Endothelial cell (in vitro differentiated cells): ENCODE results near the gene COTL1. TPM values are rescaled to one million over a fixed set of nuclear protein-coding genes. Genes with fewer than 3 reads are reported as not detected.

Experiments
- DNase-seq: peaks from one replicate; pipeline ENCODE4 v3.0.0; 2021; ENCODE audit warnings: low spot score
- H3K27ac Mint-ChIP-seq: one replicate; pipeline ENCODE4 v1.8.0; 2021; ENCODE audit warnings: mixed read lengths, inconsistent platforms; ENCODE audit not compliant: unreplicated experiment
- H3K27me3 Mint-ChIP-seq: one replicate; pipeline ENCODE4 v1.8.0; 2021; ENCODE audit warnings: mild to moderate bottlenecking, moderate library complexity, mixed read lengths, inconsistent platforms; ENCODE audit not compliant: unreplicated experiment
- H3K36me3 Mint-ChIP-seq: one replicate; pipeline ENCODE4 v1.8.0; 2021; ENCODE audit warnings: mild to moderate bottlenecking, low read depth, mixed read lengths, inconsistent platforms; ENCODE audit not compliant: unreplicated experiment
- H3K4me1 Mint-ChIP-seq: one replicate; pipeline ENCODE4 v1.8.0; 2021; ENCODE audit warnings: mild to moderate bottlenecking, mixed read lengths, inconsistent platforms; ENCODE audit not compliant: unreplicated experiment
- H3K4me3 Mint-ChIP-seq: one replicate; pipeline ENCODE4 v1.8.0; 2021; ENCODE audit warnings: mild to moderate bottlenecking, mixed read lengths, inconsistent platforms; ENCODE audit not compliant: unreplicated experiment
- H3K9me3 Mint-ChIP-seq: one replicate; pipeline ENCODE4 v1.8.0; 2021; ENCODE audit warnings: mixed read lengths, inconsistent platforms; ENCODE audit not compliant: unreplicated experiment
- total RNA-seq: library from RNA; stranded (reverse); fragmentation: NEBNext Ultra II Directional; extraction: Animal tissue kit (Norgen Biotek cat#: 25700); gene quantifications from one replicate; pipeline ENCODE4 v1.2.1, GENCODE V29; 2021; ENCODE audit not compliant: unreplicated experiment
- TF ChIP-seq, protein P1 (sequence below): fragments of 200-600 bp; sonication (generic); IDR thresholded peaks from one replicate; pipeline ENCODE4 v1.5.0; 2021; ENCODE audit warnings: antibody characterized with exemption; ENCODE audit not compliant: unreplicated experiment

The COTL1 gene
- total RNA-seq, 1 donor from 2014 or later: 87.3 TPM

GRCh38 chr16:84581158-84581557 is 36.7 kb downstream of the COTL1 start:
- peaks cover 11% of the 10 kb centered on the region for H3K4me1 Mint-ChIP-seq
- H3K9me3 Mint-ChIP-seq: no peaks in the 10 kb centered on the region
- no peak overlapping the region for H3K4me3 Mint-ChIP-seq
- no peak for DNase-seq
- TF ChIP-seq, protein P1, sequence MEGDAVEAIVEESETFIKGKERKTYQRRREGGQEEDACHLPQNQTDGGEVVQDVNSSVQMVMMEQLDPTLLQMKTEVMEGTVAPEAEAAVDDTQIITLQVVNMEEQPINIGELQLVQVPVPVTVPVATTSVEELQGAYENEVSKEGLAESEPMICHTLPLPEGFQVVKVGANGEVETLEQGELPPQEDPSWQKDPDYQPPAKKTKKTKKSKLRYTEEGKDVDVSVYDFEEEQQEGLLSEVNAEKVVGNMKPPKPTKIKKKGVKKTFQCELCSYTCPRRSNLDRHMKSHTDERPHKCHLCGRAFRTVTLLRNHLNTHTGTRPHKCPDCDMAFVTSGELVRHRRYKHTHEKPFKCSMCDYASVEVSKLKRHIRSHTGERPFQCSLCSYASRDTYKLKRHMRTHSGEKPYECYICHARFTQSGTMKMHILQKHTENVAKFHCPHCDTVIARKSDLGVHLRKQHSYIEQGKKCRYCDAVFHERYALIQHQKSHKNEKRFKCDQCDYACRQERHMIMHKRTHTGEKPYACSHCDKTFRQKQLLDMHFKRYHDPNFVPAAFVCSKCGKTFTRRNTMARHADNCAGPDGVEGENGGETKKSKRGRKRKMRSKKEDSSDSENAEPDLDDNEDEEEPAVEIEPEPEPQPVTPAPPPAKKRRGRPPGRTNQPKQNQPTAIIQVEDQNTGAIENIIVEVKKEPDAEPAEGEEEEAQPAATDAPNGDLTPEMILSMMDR: no peak
- H3K27ac Mint-ChIP-seq: no peak overlapping the region
- no peaks in the 10 kb centered on the region for H3K36me3 Mint-ChIP-seq
- peaks cover 5% of the 10 kb centered on the region for H3K27me3 Mint-ChIP-seq

DNA sequence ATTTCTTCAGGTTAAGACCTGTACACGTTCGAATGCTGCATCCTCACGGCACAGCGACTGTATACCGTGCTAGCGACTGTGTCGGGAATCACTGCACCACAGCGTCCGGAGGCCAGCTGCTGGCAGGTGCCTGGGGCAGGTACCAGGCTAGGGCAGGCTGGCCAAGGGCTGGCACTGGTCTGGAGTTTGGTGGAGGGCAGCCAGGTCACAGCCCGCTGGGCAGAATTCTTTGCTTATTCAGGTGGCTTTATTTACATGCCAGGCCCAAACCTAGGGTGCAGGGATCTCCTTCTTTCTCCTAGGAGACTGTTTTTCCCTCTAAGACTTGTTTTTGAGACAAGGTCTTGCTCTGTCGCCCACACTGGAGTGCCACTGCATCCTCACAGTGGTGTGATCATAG is 37.9 kb downstream of the COTL1 start:
- H3K36me3 Mint-ChIP-seq: no peaks in the 10 kb centered on the region
- H3K4me3 Mint-ChIP-seq: no peak overlapping the region
- no peaks in the 10 kb centered on the region for H3K9me3 Mint-ChIP-seq
- H3K27ac Mint-ChIP-seq: no peak overlapping the region
- no peak for DNase-seq
- H3K27me3 Mint-ChIP-seq: peaks cover 2% of the 10 kb centered on the region
- H3K4me1 Mint-ChIP-seq: peaks cover 14% of the 10 kb centered on the region
- TF ChIP-seq, protein P1: no peak

- H3K9me3 Mint-ChIP-seq: no peaks in the 10 kb centered on the region
- H3K4me3 Mint-ChIP-seq: no peak overlapping the region
- TF ChIP-seq, protein P1: no peak
- no peak overlapping the region for H3K27ac Mint-ChIP-seq
- no peaks in the 10 kb centered on the region for H3K36me3 Mint-ChIP-seq
- H3K27me3 Mint-ChIP-seq: peaks cover 2% of the 10 kb centered on the region
- peaks cover 14% of the 10 kb centered on the region for H3K4me1 Mint-ChIP-seq
- no peak for DNase-seq
Measured at GRCh38 chr16:84578538-84579126, 39.2 kb downstream of the COTL1 start.

DNA sequence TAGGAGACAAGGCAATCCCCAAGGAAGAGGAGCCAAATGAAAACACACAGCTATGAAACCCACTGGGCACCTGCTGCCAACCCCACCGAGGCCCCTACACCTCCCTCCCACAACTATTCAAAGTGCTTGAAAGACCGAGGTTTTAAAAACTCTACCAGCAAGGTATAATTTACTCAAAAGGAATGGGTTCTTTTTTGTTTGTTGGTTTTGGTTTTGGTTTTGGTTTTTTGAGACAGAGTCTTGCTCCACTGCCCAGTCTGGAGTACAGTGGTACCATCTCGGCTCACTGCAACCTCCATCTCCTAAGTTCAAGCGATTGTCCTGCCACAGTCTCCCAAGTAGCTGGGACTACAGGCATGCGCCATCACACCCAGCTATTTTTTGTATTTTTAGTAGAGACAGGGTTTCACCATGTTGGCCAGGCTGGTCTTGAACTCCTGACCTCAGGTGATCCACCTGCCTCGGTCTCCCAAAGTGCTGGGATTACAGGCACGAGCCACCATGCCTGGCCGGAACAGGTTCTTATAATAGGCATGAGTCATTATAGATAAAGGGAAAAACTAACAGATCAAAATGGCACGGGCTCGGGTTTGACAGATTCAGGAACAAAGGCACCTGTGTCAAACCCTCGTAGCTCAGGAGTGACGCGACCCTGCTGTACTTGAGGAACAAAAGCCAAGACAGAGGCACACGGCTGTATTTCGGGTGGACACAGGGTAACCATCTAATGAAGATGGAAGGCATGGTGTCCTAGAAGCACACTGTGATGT is 40.7 kb downstream of the COTL1 start:
- no peak for DNase-seq
- no peak overlapping the region for H3K27ac Mint-ChIP-seq
- TF ChIP-seq, protein P1: no peak
- peaks cover 14% of the 10 kb centered on the region for H3K4me1 Mint-ChIP-seq
- no peak overlapping the region for H3K4me3 Mint-ChIP-seq
- H3K9me3 Mint-ChIP-seq: no peaks in the 10 kb centered on the region
- H3K36me3 Mint-ChIP-seq: no peaks in the 10 kb centered on the region
- H3K27me3 Mint-ChIP-seq: peaks cover 2% of the 10 kb centered on the region

DNA sequence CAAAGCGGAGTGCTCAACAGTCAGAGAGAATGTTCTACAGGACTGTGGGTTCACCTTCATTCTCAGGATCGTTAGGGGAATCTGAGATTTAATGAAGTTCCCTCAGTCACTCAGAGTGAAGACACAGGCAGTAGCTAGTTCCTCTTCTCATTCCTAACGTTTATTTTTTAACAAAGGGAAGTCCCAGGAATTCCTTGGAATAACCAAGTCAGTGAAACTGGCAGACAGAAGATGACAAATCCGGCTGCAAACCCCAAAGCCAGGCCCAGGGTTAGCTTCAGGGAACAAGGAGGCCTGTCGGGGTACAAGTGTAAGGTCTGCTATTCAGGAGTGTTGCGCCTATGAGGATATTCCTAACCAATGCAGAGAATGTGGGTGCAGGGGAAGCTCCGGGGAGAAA is 42.0 kb downstream of the COTL1 start:
- no peaks in the 10 kb centered on the region for H3K9me3 Mint-ChIP-seq
- H3K27ac Mint-ChIP-seq: no peak overlapping the region
- H3K27me3 Mint-ChIP-seq: peaks cover 4% of the 10 kb centered on the region
- TF ChIP-seq, protein P1: no peak
- H3K4me3 Mint-ChIP-seq: no peak overlapping the region
- DNase-seq: no peak
- H3K36me3 Mint-ChIP-seq: peaks cover under 1% of the 10 kb centered on the region
- peaks cover 14% of the 10 kb centered on the region for H3K4me1 Mint-ChIP-seq
